ENCODE measurements around the gene ARL13A. TPM values are rescaled to one million over a fixed set of nuclear protein-coding genes. Genes with fewer than 3 reads are reported as not detected.

The ARL13A gene
- total and polyA plus RNA-seq, 2 of the 8 experiments (the other 6 are each of a cell fraction or from before 2014, with no cell fraction given) = not detected

DNA sequence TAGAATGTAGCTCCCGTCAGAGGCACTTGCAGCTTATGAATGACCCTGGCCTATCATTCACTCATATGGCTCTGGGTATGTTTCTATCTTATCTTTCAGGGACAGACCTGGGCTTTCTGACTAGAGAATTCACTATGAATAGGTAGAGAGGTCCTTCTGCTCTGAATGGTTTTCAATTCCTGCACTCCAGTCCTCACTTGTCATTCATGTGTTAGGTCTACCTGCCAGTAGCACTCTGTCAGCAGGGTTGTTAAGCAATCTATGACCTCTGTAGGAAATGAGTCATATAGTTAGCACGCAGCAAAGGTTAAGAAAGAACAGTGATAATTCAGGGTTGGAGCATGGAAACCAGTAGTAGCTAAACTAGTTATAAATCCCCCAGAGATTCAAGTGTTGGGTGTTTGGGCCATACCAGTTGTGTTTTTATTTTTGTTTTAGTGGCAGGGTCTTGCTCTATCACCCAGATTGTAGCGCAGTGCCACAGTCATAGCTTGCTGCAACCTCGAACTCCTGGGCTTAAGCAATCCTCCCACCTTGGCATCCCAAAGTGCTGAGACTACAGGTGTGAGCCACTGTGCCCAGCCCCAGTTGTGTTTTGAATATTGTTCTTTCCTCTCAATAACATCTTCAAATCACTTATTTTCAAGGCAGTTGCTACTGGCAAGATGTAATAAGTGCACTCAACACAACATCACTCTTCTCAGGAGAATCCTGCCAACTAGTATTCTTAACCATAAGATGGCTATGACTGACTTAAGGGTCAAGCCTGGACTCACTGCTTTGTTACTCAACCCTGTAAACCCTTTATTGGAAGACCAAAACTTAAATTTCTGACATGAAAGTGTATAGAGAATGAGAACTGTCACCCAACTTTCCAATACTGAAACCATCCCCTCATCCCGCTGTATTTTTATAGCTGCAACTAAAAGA, 25.1 kb downstream of the ARL13A start:
- no peak for DNase-seq (ENCODE audit: low read depth in 1 of 2, low spot score in 2 of 2)
- no peaks in the 10 kb centered on the region for H4K20me1 ChIP-seq (replicated peaks in 1 of 2; ENCODE audit: control insufficient read depth in 1 of 2, insufficient read depth in 2 of 2, low read length in 2 of 2)
- H3K9me3 ChIP-seq (ENCODE audit: insufficient read depth in 2 of 2, low read depth in 1 of 2, low read length in 1 of 2) = no peaks in the 10 kb centered on the region
- no peak overlapping the region for H4K91ac ChIP-seq (replicated peaks; ENCODE audit: insufficient read length, low read length)
- no peak overlapping the region for H3K4ac ChIP-seq (replicated peaks; ENCODE audit: insufficient read length, low read depth, low read length)
- no peak overlapping the region for H3K14ac ChIP-seq (ENCODE audit: insufficient read length)
- POLR2A ChIA-PET (ENCODE audit: partially characterized antibody) = no interaction called here
- H3K79me2 ChIP-seq (ENCODE audit: control insufficient read depth in 1 of 2, insufficient read depth in 2 of 2, low read length in 2 of 2) = no peaks in the 10 kb centered on the region
- 92% methylated on average over 5 of the region's 5 CpGs; no CpG with 5 or more reads in 1 of the 2 experiments for WGBS, 2 experiments (ENCODE audit: extremely low coverage in 1 of 2, insufficient coverage in 1 of 2, insufficient read length in 1 of 2, insufficient replicate concordance in 2 of 2, low coverage in 1 of 2, low lambda C conversion rate in 2 of 2, missing lambda C conversion rate in 1 of 2)
- no peak overlapping the region for H3K23ac ChIP-seq (ENCODE audit: insufficient read length)
- H3K36me3 ChIP-seq (ENCODE audit: control insufficient read depth in 2 of 4, insufficient read depth in 4 of 4, low read length in 3 of 4) = no peaks in the 10 kb centered on the region
- H3K4me3 ChIP-seq (ENCODE audit: extremely low read depth in 1 of 4, insufficient read depth in 2 of 4, low read depth in 3 of 4, low read length in 4 of 4) = no peak overlapping the region
- CTCF ChIA-PET (ENCODE audit: partially characterized antibody) = no interaction called here
- no peaks in the 10 kb centered on the region for H3K4me1 ChIP-seq (replicated peaks in 1 of 4; ENCODE audit: control insufficient read depth in 3 of 4, insufficient read depth in 4 of 4, low read length in 3 of 4)
- no peak overlapping the region for H3K4me2 ChIP-seq (ENCODE audit: insufficient read depth in 1 of 2, low read depth in 2 of 2, low read length in 2 of 2)
- no peak overlapping the region for H4K8ac ChIP-seq (ENCODE audit: extremely low read depth, insufficient read depth, low read length)
- H3K18ac ChIP-seq (ENCODE audit: extremely low read depth, low read length) = no peak overlapping the region
- H2BK15ac ChIP-seq (ENCODE audit: low read length) = no peak overlapping the region
- no peak overlapping the region for H2BK120ac ChIP-seq (replicated peaks; ENCODE audit: low read depth, low read length)
- H3K23me2 ChIP-seq (ENCODE audit: low read depth, low read length) = no peaks in the 10 kb centered on the region
- no peak overlapping the region for H2AK5ac ChIP-seq (ENCODE audit: low read depth, low read length)
- no peak overlapping the region for H3K9ac ChIP-seq (replicated peaks in 1 of 4; ENCODE audit: extremely low read depth in 1 of 4, low read depth in 3 of 4, low read length in 3 of 4)
- H4K5ac ChIP-seq (ENCODE audit: insufficient read length, low read depth, low read length) = no peak overlapping the region
- no peak overlapping the region for H3K56ac ChIP-seq (replicated peaks; ENCODE audit: insufficient read length, low read depth, low read length)
- no peak overlapping the region for H2AFZ ChIP-seq (ENCODE audit: low read length)
- H2BK5ac ChIP-seq (ENCODE audit: low read depth, low read length) = no peak overlapping the region
- H3K27me3 ChIP-seq (replicated peaks in 1 of 4; ENCODE audit: control insufficient read depth in 3 of 4, extremely low read depth in 1 of 4, insufficient read depth in 3 of 4, low read length in 3 of 4) = no peaks in the 10 kb centered on the region
- H2BK20ac ChIP-seq (ENCODE audit: low read length) = no peak overlapping the region
- no peak for TF ChIP-seq POLR2A (IDR thresholded peaks at IDR 0.05; ENCODE audit: control extremely low read depth in 1 of 2, low read depth in 2 of 2, low read length in 2 of 2)
- TF ChIP-seq HDAC2 (IDR thresholded peaks at IDR 0.05; ENCODE audit: borderline replicate concordance in 1 of 2, low read depth in 2 of 2, low read length in 2 of 2) = no peak
- TF ChIP-seq ATF2 (IDR thresholded peaks at IDR 0.05; ENCODE audit: low read length) = no peak
- no peak for TF ChIP-seq TEAD4 (IDR thresholded peaks at IDR 0.05; ENCODE audit: low read depth, low read length)
- FAIRE-seq = no peak
- H3K27ac ChIP-seq (ENCODE audit: low read depth, low read length) = no peak overlapping the region
- no peak overlapping the region for H2BK12ac ChIP-seq (ENCODE audit: low read depth, low read length)
- no peaks in the 10 kb centered on the region for H3K79me1 ChIP-seq (ENCODE audit: low read depth, low read length)

Data from H1 (cell line).